CD8-positive, alpha-beta memory T cell (primary cell): ENCODE measurements around the gene DPH7. TPM values are rescaled to one million over a fixed set of nuclear protein-coding genes. Genes with fewer than 3 reads are reported as not detected.
A peak's percentile ranks its signal among the peaks of the same experiment; 100 is the strongest.
"Not testable (repeated sequence)": the region's sequence is repeated elsewhere in the genome, so short reads cannot be mapped to it uniquely, and the experiment has no call there.

ENCODE experiments used
- CTCF ChIA-PET: fragments of 350-600 bp; sonication (Branson Sonifier 250); formaldehyde crosslinking; loops from one replicate; lab custom pipeline; 2021; ENCODE audit warnings: antibody characterized with exemption; lab: Charles Lee
- POLR2A ChIA-PET: fragments of 350-600 bp; sonication (Branson Sonifier 250); formaldehyde crosslinking; loops from one replicate; lab custom pipeline; 2021; ENCODE audit warnings: antibody characterized with exemption; lab: Charles Lee
- DNase-seq, 5 donors: peaks; one replicate each; pipeline versions ENCODE4 v3.0.0 to v3.0.0-alpha.2; 2020 to 2022; ENCODE audit warnings: mixed read lengths in 1 of 5
- H3K27ac ChIP-seq: one replicate; pipeline ENCODE4 v1.7.0; 2013; ENCODE audit warnings: low read depth, mild to moderate bottlenecking, low read length, moderate library complexity
- H3K27me3 ChIP-seq: 2 replicates; pipeline ENCODE4 v1.7.0; 2013; ENCODE audit warnings: low read length, mild to moderate bottlenecking; ENCODE audit not compliant: insufficient read depth, poor library complexity, severe bottlenecking
- H3K36me3 ChIP-seq: 2 replicates; pipeline ENCODE4 v1.7.0; 2013; ENCODE audit warnings: mild to moderate bottlenecking, low read length, moderate library complexity; ENCODE audit not compliant: insufficient read depth
- H3K4me1 ChIP-seq: 2 replicates; pipeline ENCODE4 v1.7.0; 2013; ENCODE audit warnings: mild to moderate bottlenecking, low read length, moderate library complexity; ENCODE audit not compliant: insufficient read depth
- H3K4me3 ChIP-seq: 2 replicates; pipeline ENCODE4 v1.7.0; 2013; ENCODE audit warnings: mild to moderate bottlenecking, low read length
- H3K9me3 ChIP-seq: 2 replicates; pipeline ENCODE4 v1.7.0; 2013; ENCODE audit warnings: mild to moderate bottlenecking, low read length
- H3K27ac Mint-ChIP-seq, 8 donors: one replicate each; pipeline ENCODE4 v1.8.0; 2020 to 2021; ENCODE audit warnings: mixed read lengths in 8 of 8, mild to moderate bottlenecking in 6 of 8, inconsistent platforms in 3 of 8, moderate library complexity in 3 of 8
- H3K27me3 Mint-ChIP-seq, 2 donors: one replicate each; pipeline ENCODE4 v1.8.0; 2020 to 2021; ENCODE audit warnings: mixed read lengths in 2 of 2, mild to moderate bottlenecking in 1 of 2, moderate library complexity in 1 of 2
- H3K36me3 Mint-ChIP-seq, 3 donors: one replicate each; pipeline ENCODE4 v1.8.0; 2020 to 2021; ENCODE audit warnings: mixed read lengths in 3 of 3, inconsistent platforms in 1 of 3, mild to moderate bottlenecking in 1 of 3
- H3K4me1 Mint-ChIP-seq, 3 donors: one replicate each; pipeline ENCODE4 v1.8.0; 2020 to 2021; ENCODE audit warnings: mixed read lengths in 3 of 3, inconsistent platforms in 1 of 3, mild to moderate bottlenecking in 1 of 3
- H3K4me3 Mint-ChIP-seq, 7 donors: one replicate each; pipeline ENCODE4 v1.8.0; 2020 to 2021; ENCODE audit warnings: mixed read lengths in 7 of 7, mild to moderate bottlenecking in 6 of 7, moderate library complexity in 4 of 7, inconsistent platforms in 2 of 7
- H3K9me3 Mint-ChIP-seq, 5 donors: one replicate each; pipeline ENCODE4 v1.8.0; 2020 to 2022; ENCODE audit warnings: mixed read lengths in 5 of 5, mild to moderate bottlenecking in 3 of 5, moderate library complexity in 2 of 5, inconsistent platforms in 1 of 5
- polyA plus RNA-seq: library from polyadenylated mRNA; unstranded; fragments of 300-500 nt; fragmentation: Illumina TruSeq; gene quantifications from one replicate; pipeline ENCODE4 v1.2.3, GENCODE V29; 2021
- total RNA-seq, 2 experiments: library from RNA; stranded (reverse); gene quantifications; one replicate each; pipeline ENCODE4 v1.2.3, GENCODE V29; 2021

The DPH7 gene
- total and polyA plus RNA-seq, 3 experiments from 2014 or later = 31.3 to 38.2 (median 37.3) TPM

DNA sequence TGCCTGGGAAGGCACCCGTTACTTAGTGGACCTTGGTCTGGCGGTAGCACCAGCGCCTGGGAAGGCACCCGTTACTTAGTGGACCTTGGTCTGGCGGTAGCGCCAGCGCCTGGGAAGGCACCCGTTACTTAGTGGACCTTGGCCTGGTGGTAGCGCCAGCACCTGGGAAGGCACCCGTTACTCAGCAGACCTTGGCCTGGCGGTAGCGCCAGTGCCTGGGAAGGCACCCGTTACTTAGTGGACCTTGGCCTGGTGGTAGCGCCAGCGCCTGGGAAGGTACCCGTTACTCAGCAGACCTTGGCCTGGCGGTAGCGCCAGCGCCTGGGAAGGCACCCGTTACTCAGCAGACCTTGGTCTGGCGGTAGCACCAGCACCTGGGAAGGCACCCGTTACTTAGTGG is 67.6 kb downstream of the DPH7 start:
- H3K4me1 Mint-ChIP-seq, H3K27me3 Mint-ChIP-seq, H3K27me3 ChIP-seq, H3K4me3 Mint-ChIP-seq, H3K4me1 ChIP-seq, H3K27ac Mint-ChIP-seq, H3K36me3 ChIP-seq, POLR2A ChIA-PET, H3K36me3 Mint-ChIP-seq, H3K27ac ChIP-seq, DNase-seq, CTCF ChIA-PET, H3K9me3 ChIP-seq, H3K9me3 Mint-ChIP-seq, H3K4me3 ChIP-seq: not testable (repeated sequence)

GRCh38 chr9:137509198-137509597 is 69.5 kb downstream of the DPH7 start:
- peak overlapping the region in 1 of 8 donors; percentile 35 for H3K27ac Mint-ChIP-seq
- Histone ChIP-seq H3K9me3 (no peaks in the 10 kb centered on the region), H3K36me3 (no peaks in the 10 kb centered on the region), H3K27me3 (no peaks in the 10 kb centered on the region), H3K4me3 (no peak overlapping the region), H3K27ac (no peak overlapping the region), H3K4me1 (no peaks in the 10 kb centered on the region)
- POLR2A ChIA-PET = no interaction called here
- H3K9me3 Mint-ChIP-seq = no peaks in the 10 kb centered on the region
- peaks cover 0 to 5% (median 2%) of the 10 kb centered on the region in 3 donors for H3K4me1 Mint-ChIP-seq
- CTCF ChIA-PET = no interaction called here
- H3K36me3 Mint-ChIP-seq = no peaks in the 10 kb centered on the region
- no peak for DNase-seq
- H3K4me3 Mint-ChIP-seq = no peak overlapping the region
- no peaks in the 10 kb centered on the region for H3K27me3 Mint-ChIP-seq

- Mint-ChIP-seq H3K27me3 (no peaks in the 10 kb centered on the region), H3K4me3 (no peak overlapping the region), H3K4me1 (no peaks in the 10 kb centered on the region), H3K36me3 (no peaks in the 10 kb centered on the region), H3K27ac (no peak overlapping the region), H3K9me3 (peaks cover 0 to 5% (median under 1%) of the 10 kb centered on the region in 5 donors)
- H3K9me3 ChIP-seq = no peaks in the 10 kb centered on the region
- H3K4me1 ChIP-seq = no peaks in the 10 kb centered on the region
- H3K27me3 ChIP-seq = no peaks in the 10 kb centered on the region
- POLR2A ChIA-PET = no interaction called here
- no peak for DNase-seq
- CTCF ChIA-PET = no interaction called here
- no peaks in the 10 kb centered on the region for H3K36me3 ChIP-seq
- H3K4me3 ChIP-seq = no peak overlapping the region
- no peak overlapping the region for H3K27ac ChIP-seq
Measured at GRCh38 chr9:137506702-137507171, 72.0 kb downstream of the DPH7 start.

DNA sequence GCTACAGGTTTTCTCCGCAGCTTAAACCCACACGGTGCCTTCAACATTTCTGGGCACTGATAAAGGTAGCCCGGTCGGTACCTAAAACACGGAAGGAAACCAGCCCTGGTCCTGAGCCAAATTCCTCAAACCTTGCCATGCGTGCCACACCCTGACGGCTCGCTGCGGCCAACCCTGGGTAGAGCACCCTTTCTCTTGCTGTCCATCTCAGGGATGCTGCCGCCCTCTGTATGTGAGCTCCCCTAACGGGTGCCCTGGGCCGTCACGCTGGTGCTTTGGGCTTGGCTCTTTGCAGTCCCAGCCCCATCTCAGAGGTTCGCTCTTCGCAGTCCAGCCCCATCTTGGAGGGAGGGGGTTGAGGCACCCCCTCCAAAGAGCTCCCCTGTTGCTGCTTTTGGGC is 72.5 kb downstream of the DPH7 start:
- H3K36me3 Mint-ChIP-seq = no peaks in the 10 kb centered on the region
- Histone ChIP-seq H3K4me3 (no peak overlapping the region), H3K36me3 (no peaks in the 10 kb centered on the region), H3K4me1 (no peaks in the 10 kb centered on the region), H3K27me3 (no peaks in the 10 kb centered on the region), H3K9me3 (no peaks in the 10 kb centered on the region), H3K27ac (no peak overlapping the region)
- H3K4me3 Mint-ChIP-seq = no peak overlapping the region
- no peaks in the 10 kb centered on the region for H3K27me3 Mint-ChIP-seq
- POLR2A ChIA-PET = no interaction called here
- H3K4me1 Mint-ChIP-seq = no peaks in the 10 kb centered on the region
- CTCF ChIA-PET = no interaction called here
- no peak for DNase-seq
- H3K27ac Mint-ChIP-seq = no peak overlapping the region
- peaks cover 0 to 7% (median 2%) of the 10 kb centered on the region in 5 donors for H3K9me3 Mint-ChIP-seq

DNA sequence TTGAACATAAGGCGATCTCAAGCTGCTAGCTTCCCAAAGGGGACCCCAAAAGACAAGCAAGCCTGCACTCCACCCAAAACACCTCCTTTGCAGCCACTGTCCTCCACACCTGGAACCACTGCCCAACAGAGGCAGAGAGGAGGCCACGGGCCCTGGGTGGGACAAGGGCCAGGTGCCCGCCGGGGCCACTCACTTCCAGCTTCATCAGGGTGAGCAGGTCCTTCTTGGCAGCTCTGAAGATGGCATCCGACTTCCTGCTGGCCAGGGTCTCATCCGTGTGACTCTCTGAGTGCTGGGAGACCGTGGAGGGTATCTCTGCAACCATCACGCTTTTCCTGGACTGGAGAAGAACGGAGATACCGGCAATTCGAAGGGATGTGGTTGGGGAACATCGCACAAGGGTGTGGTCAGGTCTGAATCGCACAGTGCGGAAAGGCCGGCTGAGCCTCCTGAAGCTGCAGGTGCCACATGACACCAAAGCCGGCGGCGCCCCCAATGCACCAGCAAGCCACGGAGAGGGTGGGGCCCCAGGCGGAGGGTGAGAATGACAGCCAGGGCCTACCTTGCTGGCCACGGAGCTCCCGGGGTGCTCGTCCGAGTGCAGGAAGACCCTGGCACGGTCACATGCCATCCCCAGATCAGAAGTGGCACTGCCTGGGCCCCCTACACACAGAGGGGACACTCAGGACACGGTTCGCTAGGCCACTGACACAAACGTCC is 73.1 kb downstream of the DPH7 start:
- CTCF ChIA-PET = interaction anchor here (0.7 kb wide), 1 partner anchor 33 kb away, joined by 4 read pairs; no protein-coding TSS in a partner anchor
- no peak overlapping the region for H3K27ac Mint-ChIP-seq
- Histone ChIP-seq H3K4me3 (no peak overlapping the region), H3K9me3 (no peaks in the 10 kb centered on the region), H3K27me3 (no peaks in the 10 kb centered on the region), H3K36me3 (no peaks in the 10 kb centered on the region), H3K4me1 (no peaks in the 10 kb centered on the region), H3K27ac (no peak overlapping the region)
- no peaks in the 10 kb centered on the region for H3K27me3 Mint-ChIP-seq
- DNase-seq = no peak
- peaks cover 0 to 7% (median 2%) of the 10 kb centered on the region in 5 donors for H3K9me3 Mint-ChIP-seq
- POLR2A ChIA-PET = no interaction called here
- no peak overlapping the region for H3K4me3 Mint-ChIP-seq
- H3K4me1 Mint-ChIP-seq = no peaks in the 10 kb centered on the region
- no peaks in the 10 kb centered on the region for H3K36me3 Mint-ChIP-seq

Other genes starting within 250 kb of the DPH7 start
- 1 to 10 TPM; 4.8 to 6.6 TPM for gene EXD3, start 155.8 kb downstream of the DPH7 start, total RNA-seq
- 6.7 TPM for gene EXD3, start 155.8 kb downstream of the DPH7 start, polyA plus RNA-seq
- under 1 TPM; 0.66 to 0.74 TPM for gene NOXA1, start 155.5 kb downstream of the DPH7 start, total RNA-seq
- 1.3 TPM for gene NOXA1, start 155.5 kb downstream of the DPH7 start, polyA plus RNA-seq
- gene ENTPD8, start 137.6 kb downstream of the DPH7 start, total RNA-seq = not detected
- gene ENTPD8, start 137.6 kb downstream of the DPH7 start, polyA plus RNA-seq = not detected
- gene NSMF, start 119.6 kb downstream of the DPH7 start, total RNA-seq = 10 to 100 TPM; 40.9 to 42.8 TPM
- gene NSMF, start 119.6 kb downstream of the DPH7 start, polyA plus RNA-seq = 15.4 TPM
- 1 to 10 TPM; 2.0 to 2.4 TPM for gene PNPLA7, start 28.5 kb downstream of the DPH7 start, total RNA-seq
- gene PNPLA7, start 28.5 kb downstream of the DPH7 start, polyA plus RNA-seq = 0.79 TPM
- gene MRPL41, start 27.0 kb downstream of the DPH7 start, total RNA-seq = 10 to 100 TPM; 65.9 to 68.2 TPM
- 44.9 TPM for gene MRPL41, start 27.0 kb downstream of the DPH7 start, polyA plus RNA-seq
- 10 to 100 TPM; 71.2 to 72.5 TPM for gene ZMYND19, start 11.6 kb upstream of the DPH7 start, total RNA-seq
- gene ZMYND19, start 11.6 kb upstream of the DPH7 start, polyA plus RNA-seq = 11.2 TPM
- 10 to 100 TPM; 30.8 to 35.2 TPM for gene ARRDC1, start 26.8 kb upstream of the DPH7 start, total RNA-seq
- gene ARRDC1, start 26.8 kb upstream of the DPH7 start, polyA plus RNA-seq = 54.4 TPM
- 10 to 100 TPM; 68.9 to 74.6 TPM for gene EHMT1, start 40.1 kb upstream of the DPH7 start, total RNA-seq
- 37.0 TPM for gene EHMT1, start 40.1 kb upstream of the DPH7 start, polyA plus RNA-seq